GM12878 (cell line): ENCODE results near the gene SLC19A1. TPM values are rescaled to one million over a fixed set of nuclear protein-coding genes. Genes with fewer than 3 reads are reported as not detected.

ENCODE experiments used
- ATAC-seq: fragments of 200-7000 bp; cut with Tn5 transposase; 3 replicates; pipeline ENCODE4 v1.9.1; 2020; ENCODE audit warnings: mild to moderate bottlenecking, moderate library complexity
- BruUV-seq: library from RNA; stranded (reverse); fragments of 400-500 nt; replicated peaks from 2 replicates; lab custom pipeline; 2021; lab: Mats Ljungman, UMichigan
- CTCF ChIA-PET: fragments of 300-600 bp; sonication (Branson Sonifier 250); formaldehyde crosslinking; extraction: SDS; loops from one replicate; lab custom pipeline; 2021; ENCODE audit warnings: inconsistent platforms; lab: Yijun Ruan, JAX
- POLR2A ChIA-PET: fragments of 350-600 bp; formaldehyde crosslinking; extraction: SDS; loops from one replicate; lab custom pipeline; 2021; ENCODE audit warnings: inconsistent platforms; lab: Charles Lee
- RAD21 ChIA-PET: fragments of 300-600 bp; sonication (Branson Sonifier 250); formaldehyde crosslinking; loops from one replicate; lab custom pipeline; 2023; ENCODE audit warnings: antibody characterized with exemption; ENCODE audit not compliant: unreplicated experiment; lab: Charles Lee
- SMC1A ChIA-PET: fragments of 300-600 bp; sonication (Branson Sonifier 250); formaldehyde crosslinking; loops from one replicate; lab custom pipeline; 2023; ENCODE audit not compliant: unreplicated experiment, uncharacterized antibody; lab: Charles Lee
- DNase-seq: peaks from one replicate; pipeline ENCODE4 v3.0.0-alpha.2; 2011; ENCODE audit warnings: low read depth, low spot score
- FAIRE-seq: peaks from 3 replicates; lab custom pipeline; 2011; peaks lifted over from hg19 to GRCh38; lab: Jason Lieb, UNC
- H2AFZ ChIP-seq: 2 replicates; pipeline ENCODE4 v1.6.0; 2011; ENCODE audit warnings: low read depth, low read length, control low read depth; ENCODE audit not compliant: control insufficient read depth
- H3K27ac ChIP-seq: 2 replicates; pipeline ENCODE4 v1.5.1; 2011; ENCODE audit warnings: control low read depth; ENCODE audit not compliant: control insufficient read depth, insufficient read depth
- H3K27me3 ChIP-seq, 2 experiments: replicated peaks in 1 of 2; 2 replicates each; pipeline versions ENCODE4 v1.6.0 to v1.6.1; 2011; ENCODE audit warnings: low read length in 1 of 2; ENCODE audit not compliant: control insufficient read depth in 2 of 2, insufficient read depth in 2 of 2
- H3K36me3 ChIP-seq, 2 experiments: 2 replicates each; pipeline ENCODE4 v1.5.1; 2011; ENCODE audit warnings: low read length in 1 of 2; ENCODE audit not compliant: control insufficient read depth in 2 of 2, insufficient read depth in 2 of 2
- H3K4me1 ChIP-seq: 2 replicates; pipeline ENCODE4 v1.6.1; 2011; ENCODE audit warnings: mild to moderate bottlenecking, low read length, moderate library complexity, mixed read lengths; ENCODE audit not compliant: control insufficient read depth, insufficient read depth
- H3K4me2 ChIP-seq: 2 replicates; pipeline ENCODE4 v1.6.0; 2011; ENCODE audit warnings: control low read depth; ENCODE audit not compliant: control insufficient read depth, insufficient read depth
- H3K4me3 ChIP-seq: fragments of 200-600 bp; sonication (generic); 2 replicates; pipeline ENCODE4 v1.5.1; 2016
- H3K79me2 ChIP-seq: 2 replicates; pipeline ENCODE4 v1.6.0; 2011; ENCODE audit warnings: low read length; ENCODE audit not compliant: control insufficient read depth, insufficient read depth
- H3K9ac ChIP-seq: 2 replicates; pipeline ENCODE4 v1.8.0; 2011; ENCODE audit warnings: low read length, control low read depth, mixed read lengths; ENCODE audit not compliant: control insufficient read depth, insufficient read depth
- H3K9me3 ChIP-seq: replicated peaks from 3 replicates; pipeline ENCODE4 v1.5.1; 2011; ENCODE audit warnings: mild to moderate bottlenecking, low read length; ENCODE audit not compliant: control insufficient read depth, insufficient read depth
- H4K20me1 ChIP-seq: 2 replicates; pipeline ENCODE4 v1.6.0; 2011; ENCODE audit not compliant: control insufficient read depth, insufficient read depth
- FOXK2 ChIP-seq: fragments of 450-650 bp; IDR thresholded peaks from 2 replicates; pipeline ENCODE4 v1.6.1; 2017; ENCODE audit warnings: mild to moderate bottlenecking, moderate library complexity
- WGBS: methylation state at CpG from one replicate; pipeline ENCODE4 v1.1.6; 2016; ENCODE audit warnings: low lambda C conversion rate; ENCODE audit not compliant: insufficient replicate concordance, insufficient coverage; ENCODE audit errors: missing lambda C conversion rate; 5-methylcytosine and 5-hydroxymethylcytosine counted together
- in situ Hi-C: fragments of 300-500 bp; cut with MboI; formaldehyde crosslinking; loops from 9 replicates; pipeline ENCODE4 v1.14.3; 2018; ENCODE audit warnings: mixed read lengths
- intact Hi-C: fragments of 100-400 bp; cut with micrococcal nuclease; formaldehyde crosslinking; loops from one replicate; pipeline ENCODE4 v1.14.2; 2022; ENCODE audit not compliant: unreplicated experiment
- microRNA-seq: library from miRNA; unstranded; fragments of <30 nt; microRNA quantifications from one replicate; pipeline ENCODE4, GENCODE V29; 2018
- polyA plus RNA-seq, 11 experiments: library from polyadenylated mRNA; depleted of rRNA in 4 of 11; unstranded in 6 of 11; stranded (reverse) in 5 of 11; fragments of >200 nt; fragmentation: Nextera tagmentation in 4 of 11; fragmentation: Illumina TruSeq in 1 of 11; extraction: Ambion mirVana in 4 of 11; extraction: Trizol in 1 of 11; gene quantifications; 1 replicate in 1 of 11; 2 replicates in 10 of 11; pipeline versions ENCODE4 v1.2.1 to v1.2.3, GENCODE V29; 2011 to 2016; ENCODE audit warnings: inconsistent platforms in 2 of 11, missing spikeins in 2 of 11, low read depth in 1 of 11
- small RNA-seq: library from RNA; depleted of rRNA; stranded (forward); fragments of <200 nt; gene quantifications from one replicate; pipeline ENCODE3, GENCODE V24; 2014
- total RNA-seq, 4 experiments: library from RNA; depleted of rRNA in 3 of 4; stranded (reverse); fragments of >200 nt in 3 of 4; fragmentation: Illumina TruSeq in 1 of 4; extraction: Trizol in 1 of 4; gene quantifications; 2 replicates each; pipeline versions ENCODE4 v1.2.1 to v1.2.3, GENCODE V29; 2013 to 2021
- TF ChIP-seq, protein P1 (sequence below): fragments of 450-650 bp; IDR thresholded peaks from 2 replicates; pipeline ENCODE4 v1.6.1; 2016; ENCODE audit warnings: mild to moderate bottlenecking, moderate library complexity, borderline replicate concordance

SLC19A1 gene
- total and polyA plus RNA-seq, 10 of the 15 experiments (the other 5 are each of a cell fraction or from before 2014, with no cell fraction given) = 0.42 to 49.7 (median 12.2) TPM

DNA sequence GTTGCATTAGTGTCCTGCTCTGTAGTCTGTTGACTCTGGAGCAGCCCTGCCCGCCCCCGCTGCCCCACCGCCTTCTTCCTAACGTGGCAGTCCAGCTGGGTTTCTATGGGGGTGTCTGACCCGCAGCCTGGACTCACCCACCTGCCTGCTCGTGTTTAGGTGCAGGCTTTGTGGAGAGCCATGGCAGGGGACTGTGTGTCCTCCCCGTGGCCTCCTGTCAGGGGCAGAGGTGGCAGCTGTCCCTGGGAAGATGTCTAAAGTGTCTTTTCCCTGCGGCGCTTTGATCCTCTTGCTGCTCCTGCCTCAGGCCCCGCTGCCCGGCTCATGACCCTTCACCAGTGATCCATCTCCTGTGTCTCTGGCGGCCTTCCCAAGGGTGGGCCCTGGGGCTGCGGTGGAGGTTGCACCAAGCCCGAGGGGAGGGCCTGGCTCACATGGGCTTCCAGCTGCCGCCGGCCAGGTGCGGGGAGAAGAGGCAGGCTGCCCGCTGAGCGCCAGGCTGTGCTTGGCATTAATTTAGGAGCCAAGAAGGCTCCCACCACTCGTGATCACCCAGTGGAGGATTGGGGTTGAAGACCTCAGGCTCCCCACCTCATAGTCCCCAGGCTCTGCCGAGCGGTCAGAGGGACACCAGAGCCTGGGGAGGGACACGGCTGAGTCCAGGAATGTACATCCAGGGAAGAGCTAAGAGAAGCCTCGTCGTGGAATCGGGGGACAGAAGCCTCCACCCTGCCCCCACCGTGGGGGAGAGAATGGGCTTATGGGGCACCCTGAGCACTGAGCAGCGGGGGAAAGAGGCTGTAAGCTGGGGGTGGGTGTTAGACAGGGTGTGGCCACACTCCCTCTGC lies 93.2 kb downstream of the SLC19A1 start (continued):
- TF ChIP-seq, protein P1, sequence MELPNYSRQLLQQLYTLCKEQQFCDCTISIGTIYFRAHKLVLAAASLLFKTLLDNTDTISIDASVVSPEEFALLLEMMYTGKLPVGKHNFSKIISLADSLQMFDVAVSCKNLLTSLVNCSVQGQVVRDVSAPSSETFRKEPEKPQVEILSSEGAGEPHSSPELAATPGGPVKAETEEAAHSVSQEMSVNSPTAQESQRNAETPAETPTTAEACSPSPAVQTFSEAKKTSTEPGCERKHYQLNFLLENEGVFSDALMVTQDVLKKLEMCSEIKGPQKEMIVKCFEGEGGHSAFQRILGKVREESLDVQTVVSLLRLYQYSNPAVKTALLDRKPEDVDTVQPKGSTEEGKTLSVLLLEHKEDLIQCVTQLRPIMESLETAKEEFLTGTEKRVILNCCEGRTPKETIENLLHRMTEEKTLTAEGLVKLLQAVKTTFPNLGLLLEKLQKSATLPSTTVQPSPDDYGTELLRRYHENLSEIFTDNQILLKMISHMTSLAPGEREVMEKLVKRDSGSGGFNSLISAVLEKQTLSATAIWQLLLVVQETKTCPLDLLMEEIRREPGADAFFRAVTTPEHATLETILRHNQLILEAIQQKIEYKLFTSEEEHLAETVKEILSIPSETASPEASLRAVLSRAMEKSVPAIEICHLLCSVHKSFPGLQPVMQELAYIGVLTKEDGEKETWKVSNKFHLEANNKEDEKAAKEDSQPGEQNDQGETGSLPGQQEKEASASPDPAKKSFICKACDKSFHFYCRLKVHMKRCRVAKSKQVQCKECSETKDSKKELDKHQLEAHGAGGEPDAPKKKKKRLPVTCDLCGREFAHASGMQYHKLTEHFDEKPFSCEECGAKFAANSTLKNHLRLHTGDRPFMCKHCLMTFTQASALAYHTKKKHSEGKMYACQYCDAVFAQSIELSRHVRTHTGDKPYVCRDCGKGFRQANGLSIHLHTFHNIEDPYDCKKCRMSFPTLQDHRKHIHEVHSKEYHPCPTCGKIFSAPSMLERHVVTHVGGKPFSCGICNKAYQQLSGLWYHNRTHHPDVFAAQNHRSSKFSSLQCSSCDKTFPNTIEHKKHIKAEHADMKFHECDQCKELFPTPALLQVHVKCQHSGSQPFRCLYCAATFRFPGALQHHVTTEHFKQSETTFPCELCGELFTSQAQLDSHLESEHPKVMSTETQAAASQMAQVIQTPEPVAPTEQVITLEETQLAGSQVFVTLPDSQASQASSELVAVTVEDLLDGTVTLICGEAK = no peak

DNA sequence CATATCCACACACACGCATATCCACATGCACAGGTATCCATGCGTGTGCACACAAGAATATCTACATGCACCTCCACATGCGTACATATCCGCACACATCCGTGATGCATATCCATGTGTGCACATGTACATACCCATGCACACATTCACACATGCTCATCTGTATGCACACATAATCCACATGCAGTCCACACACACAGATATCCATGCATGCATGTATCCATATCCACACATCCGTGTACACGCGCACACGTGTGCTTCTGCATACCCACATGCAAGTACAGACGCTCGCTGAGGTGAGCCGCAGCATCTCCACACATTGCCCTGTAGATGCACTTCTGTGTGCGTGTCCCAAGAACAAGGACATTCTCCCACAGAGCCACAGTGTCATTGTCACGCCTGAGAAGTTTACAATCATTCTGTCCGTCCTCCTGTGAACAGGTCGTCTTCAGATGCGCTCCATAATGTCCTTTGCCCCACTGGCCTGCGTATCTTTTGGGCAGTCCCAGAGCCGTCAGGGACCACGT lies 93.9 kb downstream of the SLC19A1 start:
- 68% methylated on average over 20 of the region's 20 CpGs for WGBS
- no peak for ATAC-seq
- no peaks in the 10 kb centered on the region for H3K36me3 ChIP-seq
- H3K27ac ChIP-seq = no peak overlapping the region
- DNase-seq = no peak
- no peaks in the 10 kb centered on the region; the same call in 2 of the 3 replicates for H3K9me3 ChIP-seq
- H3K4me3 ChIP-seq = no peak overlapping the region
- no peaks in the 10 kb centered on the region for H3K4me1 ChIP-seq
- in situ Hi-C loops (loop anchor here (5.0 kb wide), 1 partner anchor 301 kb away; no protein-coding TSS in a partner anchor), intact Hi-C loops (no loop called here)
- H3K4me2 ChIP-seq = no peak overlapping the region
- CTCF ChIA-PET = no interaction called here
- RAD21 ChIA-PET = no interaction called here
- no peak for FAIRE-seq
- no peak overlapping the region for H3K9ac ChIP-seq
- H3K27me3 ChIP-seq = no peaks in the 10 kb centered on the region
- SMC1A ChIA-PET = no interaction called here
- no TSS peak for BruUV-seq
- H4K20me1 ChIP-seq = no peaks in the 10 kb centered on the region
- POLR2A ChIA-PET = no interaction called here
- no peak for TF ChIP-seq FOXK2
- no peaks in the 10 kb centered on the region for H3K79me2 ChIP-seq
- no peak overlapping the region for H2AFZ ChIP-seq

Small RNAs within 50 kb of the gene (microRNA-seq; reads per million reads assigned to microRNA genes)
- not detected for gene MIR6815

Small RNAs within 50 kb of the gene (small RNA-seq; reads per million reads assigned to genes)
- not detected for gene MIR6815

Other genes with a start within 250 kb of the SLC19A1 start
- under 0.01 TPM in 1 of 2 replicates, not detected in the other for gene COL18A1, start 137.3 kb downstream of the SLC19A1 start, total RNA-seq (2014; rRNA removed)
- gene COL18A1, start 137.3 kb downstream of the SLC19A1 start, total RNA-seq (2014; rRNA removed; fragmentation: Illumina TruSeq; extraction: Trizol) = 0.09 TPM in 1 of 2 replicates, not detected in the other
- 0.49 and 0.90 TPM in 2 replicates for gene COL18A1, start 137.3 kb downstream of the SLC19A1 start, total RNA-seq (2021)
- gene COL18A1, start 137.3 kb downstream of the SLC19A1 start, polyA plus RNA-seq (2011; rRNA removed) = 0.01 and 0.07 TPM in 2 replicates
- not detected in 2 replicates for gene COL18A1, start 137.3 kb downstream of the SLC19A1 start, polyA plus RNA-seq (2014; fragmentation: Illumina TruSeq; extraction: Trizol)
- not detected for gene COL18A1, start 137.3 kb downstream of the SLC19A1 start, polyA plus RNA-seq (2014; fragmentation: Nextera tagmentation; extraction: Ambion mirVana)
- 0.09 and 0.15 TPM in 2 replicates for gene COL18A1, start 137.3 kb downstream of the SLC19A1 start, polyA plus RNA-seq (2014; rRNA removed)
- gene COL18A1, start 137.3 kb downstream of the SLC19A1 start, polyA plus RNA-seq (2016; fragmentation: Nextera tagmentation; extraction: Ambion mirVana) = under 1 TPM; 0.23 to 0.39 TPM
- gene PCBP3, start 101.3 kb upstream of the SLC19A1 start, total RNA-seq (2014; rRNA removed) = not detected in 2 replicates
- gene PCBP3, start 101.3 kb upstream of the SLC19A1 start, total RNA-seq (2014; rRNA removed; fragmentation: Illumina TruSeq; extraction: Trizol) = 0.32 and 0.45 TPM in 2 replicates
- gene PCBP3, start 101.3 kb upstream of the SLC19A1 start, total RNA-seq (2021) = 0.27 and 0.46 TPM in 2 replicates
- 0.35 and 0.77 TPM in 2 replicates for gene PCBP3, start 101.3 kb upstream of the SLC19A1 start, polyA plus RNA-seq (2011; rRNA removed)
- 0.71 TPM in 1 of 2 replicates, not detected in the other for gene PCBP3, start 101.3 kb upstream of the SLC19A1 start, polyA plus RNA-seq (2014; fragmentation: Illumina TruSeq; extraction: Trizol)
- not detected for gene PCBP3, start 101.3 kb upstream of the SLC19A1 start, polyA plus RNA-seq (2014; fragmentation: Nextera tagmentation; extraction: Ambion mirVana)
- 0.15 and 0.32 TPM in 2 replicates for gene PCBP3, start 101.3 kb upstream of the SLC19A1 start, polyA plus RNA-seq (2014; rRNA removed)
- 1 to 10 TPM in 1 of 2 experiments, under 1 TPM in 1; 0.09 to 1.3 TPM for gene PCBP3, start 101.3 kb upstream of the SLC19A1 start, polyA plus RNA-seq (2016; fragmentation: Nextera tagmentation; extraction: Ambion mirVana)